GM18507 (cell line): Measurements from ENCODE around the gene TNIK.

ENCODE experiments used
- DNase-seq: peaks from one replicate; pipeline ENCODE4 v3.0.0; 2011; ENCODE audit warnings: low read depth; ENCODE audit not compliant: insufficient read length; ENCODE audit errors: extremely low spot score
- FAIRE-seq: peaks from 2 replicates; lab custom pipeline; 2011; peaks lifted over from hg19 to GRCh38; lab: Jason Lieb, UNC

Gene TNIK

GRCh38 chr3:171330938-171331337, 129.3 kb downstream of the TNIK start:
- no peak for DNase-seq
- FAIRE-seq, result no peak

DNA sequence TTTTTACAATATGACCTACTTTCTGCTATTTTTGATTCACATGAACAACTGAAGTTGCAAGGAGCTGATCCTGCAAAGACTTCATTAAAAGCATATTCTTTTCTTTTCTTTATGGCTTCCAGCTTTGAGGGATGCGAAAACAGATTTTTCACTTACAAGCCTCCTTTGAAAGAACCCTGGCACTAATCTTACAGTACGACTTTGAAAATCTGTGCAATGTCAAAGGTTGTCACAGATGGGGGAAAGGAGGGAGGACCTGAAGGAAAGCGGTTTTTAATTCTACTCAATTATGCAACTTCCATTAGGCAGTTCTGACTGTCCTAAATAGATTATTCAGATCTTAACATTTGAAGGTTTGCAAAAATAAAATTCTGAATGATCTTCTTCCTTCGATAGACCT, 130.5 kb downstream of the TNIK start:
- no peak for DNase-seq
- peak; percentile 44 for FAIRE-seq

DNA sequence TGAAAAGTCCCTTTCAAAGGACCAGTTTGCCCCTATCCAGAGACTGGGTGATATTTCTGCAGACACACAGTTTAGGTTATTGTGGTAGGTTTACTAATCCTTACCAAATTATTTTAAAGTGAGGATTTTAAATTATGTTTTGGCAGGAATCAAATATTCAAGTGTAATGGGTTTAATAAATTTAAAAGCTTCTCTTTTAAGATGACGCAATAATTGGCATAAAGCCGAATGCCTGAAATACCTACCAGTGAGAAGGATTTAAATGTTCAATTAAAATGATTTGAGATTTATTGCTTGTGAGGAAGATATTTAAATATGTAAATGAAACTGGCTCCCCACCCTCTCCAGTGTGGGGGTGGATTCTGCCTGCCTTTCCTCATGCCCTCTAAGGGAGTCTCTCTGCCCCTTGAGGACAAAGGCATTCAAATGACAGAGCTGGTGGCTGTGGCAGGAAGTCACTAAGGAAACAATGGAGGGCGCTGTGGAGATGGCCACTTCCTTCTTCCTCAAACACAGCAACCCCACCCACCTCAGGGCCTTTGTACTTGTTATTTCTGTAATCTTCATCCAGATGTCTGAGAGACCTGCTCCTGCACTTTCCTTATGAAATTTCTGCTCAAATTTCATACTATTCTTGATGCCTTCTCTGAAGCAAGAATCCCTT, 131.7 kb downstream of the TNIK start:
- no peak for DNase-seq
- peak; percentile 80 for FAIRE-seq

DNA sequence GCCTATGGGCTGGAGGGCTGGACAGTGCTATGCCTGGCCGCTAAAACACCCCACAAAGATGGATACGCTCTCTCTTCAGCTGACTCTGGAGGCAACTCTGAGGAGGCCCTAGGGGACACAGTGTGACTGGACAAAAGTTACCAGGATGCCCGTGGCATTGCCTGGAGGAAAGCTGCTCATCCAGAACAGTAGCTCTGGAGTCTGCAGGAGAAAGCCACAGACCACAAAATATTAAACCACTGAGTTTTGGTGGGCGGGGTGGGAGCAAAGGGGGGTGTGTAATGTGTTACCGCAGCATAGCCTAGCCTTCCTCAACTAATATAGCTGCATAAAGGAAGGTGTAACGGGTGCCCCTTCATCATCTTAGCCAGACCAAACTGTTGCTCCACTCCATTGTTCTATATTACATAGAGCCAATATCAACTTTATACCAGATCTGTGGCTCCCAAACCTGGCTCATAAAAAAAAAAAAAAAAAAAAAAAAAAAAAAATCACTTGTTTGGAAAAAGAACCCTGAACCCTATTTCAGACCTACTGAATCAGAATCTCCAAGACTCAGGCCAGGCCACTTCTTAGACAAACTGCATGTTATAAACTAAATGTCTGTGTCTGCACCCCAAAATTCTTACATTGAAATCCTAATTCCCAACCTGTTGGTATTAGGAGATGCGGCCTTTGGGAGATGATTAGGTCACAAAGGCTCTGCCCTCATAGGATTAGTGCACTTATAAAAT, 132.6 kb downstream of the TNIK start:
- FAIRE-seq (no peak), DNase-seq (no peak)

- FAIRE-seq, result peak; percentile 35
Measured at GRCh38 chr3:171326717-171327440, 133.3 kb downstream of the TNIK start.

DNA sequence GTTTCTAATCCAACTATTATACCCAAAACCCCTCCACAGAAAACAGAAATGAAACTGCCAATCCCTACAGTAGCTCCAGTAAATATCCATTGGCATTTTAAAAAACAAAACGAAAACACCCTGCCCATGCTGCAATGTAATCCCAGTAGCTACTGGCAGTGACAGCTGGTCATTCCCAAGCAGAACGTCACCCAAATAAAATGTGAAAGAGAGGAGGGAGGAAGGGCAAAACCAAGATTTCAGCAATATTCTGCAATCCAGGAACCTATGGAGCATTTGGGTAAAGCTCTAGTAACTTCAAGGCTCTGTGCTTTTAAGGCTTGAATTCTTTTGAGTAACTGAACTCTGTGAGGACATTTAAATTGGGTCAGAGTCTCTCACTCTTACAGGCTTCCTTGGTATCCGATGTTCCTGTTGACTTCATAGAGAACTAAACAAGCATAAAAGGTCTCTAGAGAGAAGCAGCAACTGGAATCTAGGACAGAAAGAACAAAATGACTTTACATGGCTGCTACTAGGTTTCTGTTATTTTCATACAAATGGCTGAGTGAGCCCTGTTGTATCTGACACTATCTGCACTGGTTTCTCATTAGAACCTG, 136.2 kb downstream of the TNIK start:
- FAIRE-seq, result no peak
- DNase-seq, result no peak

More at GRCh38 chr3:171326717-171327440, 133.3 kb downstream of the TNIK start:
- DNase-seq, result no peak

DNA sequence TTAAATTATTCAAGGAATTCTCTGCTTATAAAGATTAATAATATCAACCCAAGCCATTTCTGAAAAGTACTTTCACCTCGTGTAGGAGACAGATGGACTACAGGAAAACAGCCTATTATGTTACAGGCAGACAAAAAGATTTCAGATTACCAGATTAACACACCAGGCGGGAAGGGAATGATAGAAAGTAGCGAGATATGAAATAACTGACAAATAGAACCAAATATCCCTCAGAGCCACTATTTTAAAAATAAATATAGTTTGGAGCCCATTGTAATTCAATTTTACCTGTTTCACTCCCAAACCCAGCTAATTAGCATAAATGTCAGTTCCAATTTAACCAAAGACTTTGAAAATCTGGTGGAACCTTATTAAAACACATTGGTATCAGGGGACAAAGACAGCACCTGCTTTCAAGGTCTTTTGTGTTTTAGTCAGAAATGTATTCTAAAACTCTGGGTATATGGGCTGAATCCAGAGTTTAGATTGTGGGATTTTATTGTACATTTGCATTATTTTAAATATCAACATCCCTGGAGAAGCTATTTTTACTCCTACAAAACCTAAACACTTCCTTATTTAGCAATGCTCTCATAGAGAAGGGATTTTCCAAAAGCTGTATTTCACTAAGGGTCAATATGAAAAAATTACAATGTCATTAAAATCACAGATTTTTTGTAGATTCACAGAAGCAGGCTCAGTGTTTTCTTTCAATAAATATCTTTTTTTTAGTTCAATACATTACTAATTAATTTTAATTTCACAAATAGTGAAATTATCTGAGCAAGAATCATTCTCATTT, 138.4 kb downstream of the TNIK start:
- FAIRE-seq (peak; percentile 38), DNase-seq (no peak)

DNA sequence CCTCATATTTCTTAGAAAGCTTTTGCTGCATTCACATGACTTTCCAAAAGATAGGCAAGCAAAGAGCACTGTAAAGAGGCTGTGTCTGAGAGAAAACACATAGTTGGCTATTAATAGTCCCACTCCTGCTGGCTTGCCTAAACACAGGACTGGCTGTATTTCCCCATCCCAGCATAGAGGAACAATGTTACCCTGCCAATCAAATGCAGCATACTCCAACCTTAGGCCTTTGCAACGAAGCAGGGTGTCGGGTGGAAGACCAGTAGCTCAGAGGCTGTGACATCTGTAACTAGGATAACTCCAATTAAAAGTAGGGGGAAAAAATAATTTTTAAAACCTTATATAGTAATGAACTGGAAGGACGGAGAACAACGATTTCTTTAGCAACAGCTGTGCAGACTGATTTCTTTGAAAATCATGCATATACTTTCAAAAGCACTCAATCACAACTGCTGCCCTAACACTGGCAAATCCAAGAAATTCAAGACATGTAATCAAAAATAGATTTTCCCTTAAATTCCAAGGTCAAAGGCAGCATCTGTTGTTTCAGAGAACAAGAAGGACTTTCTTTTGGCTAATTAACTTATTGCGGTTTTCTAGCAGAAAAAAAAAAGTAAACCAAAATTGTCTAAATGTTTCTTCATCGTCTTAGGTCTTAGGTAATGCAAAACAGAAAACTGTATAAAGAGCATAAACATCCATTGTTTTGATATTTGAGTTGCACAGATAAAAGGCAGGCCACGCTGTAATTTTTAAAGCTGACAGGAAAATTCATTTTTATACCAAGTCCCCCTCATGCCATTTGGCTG, 139.3 kb downstream of the TNIK start:
- DNase-seq, result no peak
- FAIRE-seq, result no peak

- FAIRE-seq, result no peak
Measured at GRCh38 chr3:171317171-171317570, 143.0 kb downstream of the TNIK start.

DNA sequence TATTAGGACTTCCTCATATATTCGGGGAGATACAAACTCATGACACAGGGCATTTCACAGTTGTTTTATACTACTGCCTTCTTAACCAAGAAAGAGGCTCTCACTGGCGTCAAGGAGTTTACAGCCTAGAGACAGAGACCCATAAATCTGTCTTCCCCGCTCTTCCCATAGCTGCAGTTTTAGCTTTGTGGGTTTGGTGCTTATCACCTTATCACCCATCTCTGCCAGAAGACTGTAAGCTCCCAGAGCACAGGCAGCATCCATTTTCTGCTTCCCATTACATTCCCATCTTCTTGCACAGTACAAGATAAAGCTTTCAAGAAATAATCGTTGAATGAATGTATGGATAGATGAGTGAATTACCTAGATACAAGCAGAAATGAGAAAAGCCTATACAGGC, 144.3 kb downstream of the TNIK start:
- DNase-seq (no peak), FAIRE-seq (no peak)

More at GRCh38 chr3:171317171-171317570, 143.0 kb downstream of the TNIK start:
- DNase-seq, result no peak

DNA sequence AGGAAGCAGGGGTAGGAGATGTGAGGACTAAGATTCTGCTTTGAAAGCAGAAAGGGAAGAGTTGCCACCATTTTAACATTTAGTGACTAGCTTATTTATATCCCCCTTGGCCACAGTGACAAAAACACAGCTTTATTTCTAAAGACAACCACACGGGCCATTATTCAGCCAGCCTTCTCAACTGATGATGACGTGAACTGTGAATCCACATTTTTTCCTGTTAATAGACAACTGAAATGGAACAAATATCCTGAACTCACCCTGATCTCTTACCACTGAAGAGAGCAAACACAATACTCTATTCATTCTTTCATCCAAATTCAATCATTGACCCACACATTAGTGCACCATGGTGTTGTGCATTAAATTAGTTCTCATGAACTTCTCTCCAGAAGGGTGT, 145.1 kb downstream of the TNIK start:
- peak; percentile 68 for FAIRE-seq
- DNase-seq, result no peak

- FAIRE-seq (no peak), DNase-seq (no peak)
Measured at GRCh38 chr3:171314341-171314740, 145.9 kb downstream of the TNIK start.

- DNase-seq, result no peak
- FAIRE-seq, result no peak
Measured at GRCh38 chr3:171313702-171314101, 146.5 kb downstream of the TNIK start.

DNA sequence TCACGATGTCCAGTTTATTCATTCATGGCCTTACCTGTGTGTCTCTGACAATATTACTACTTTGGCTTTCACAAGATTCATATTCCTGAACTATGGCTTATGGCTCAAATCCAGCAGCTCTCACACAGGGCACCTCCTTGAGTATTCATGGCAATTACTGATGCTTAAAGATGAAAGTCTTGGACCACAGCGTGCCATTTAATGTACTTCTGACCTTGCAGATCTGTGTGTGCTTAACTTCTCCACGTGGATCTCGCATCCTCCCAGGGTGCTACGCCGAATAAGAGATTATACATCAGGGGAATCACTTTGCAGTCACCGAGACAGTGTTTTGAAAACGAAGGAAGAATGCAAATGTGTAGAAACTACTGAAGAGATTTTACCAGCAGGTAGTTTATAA, 147.5 kb downstream of the TNIK start:
- DNase-seq (no peak), FAIRE-seq (no peak)

- DNase-seq, result no peak
- no peak for FAIRE-seq
Measured at GRCh38 chr3:171311784-171312183, 148.4 kb downstream of the TNIK start.

GRCh38 chr3:171309906-171310359, 150.3 kb downstream of the TNIK start:
- FAIRE-seq, result no peak

GRCh38 chr3:171307988-171308387, 152.2 kb downstream of the TNIK start:
- no peak for DNase-seq
- FAIRE-seq, result peak; percentile 60

More at GRCh38 chr3:171309906-171310359, 150.3 kb downstream of the TNIK start:
- DNase-seq, result no peak

- DNase-seq, result no peak
Measured at GRCh38 chr3:171307046-171307585, 153.1 kb downstream of the TNIK start.

More at GRCh38 chr3:171307046-171307585, 153.1 kb downstream of the TNIK start:
- FAIRE-seq, result no peak
